RWPE1 (cell line): ENCODE results near the gene GAPT.
A peak's percentile ranks its signal among the peaks of the same experiment; 100 is the strongest.

Experiments used
- CTCF ChIA-PET: fragments of 350-600 bp; sonication (Branson Sonifier 250); formaldehyde crosslinking; extraction: SDS; loops from one replicate; lab custom pipeline; 2021; lab: Yijun Ruan, JAX
- POLR2A ChIA-PET: fragments of 400-600 bp; formaldehyde crosslinking; extraction: SDS; loops from one replicate; lab custom pipeline; 2020; ENCODE audit warnings: antibody characterized with exemption; ENCODE audit not compliant: low non-redundant PET; lab: Yijun Ruan, JAX
- DNase-seq: peaks from one replicate; pipeline ENCODE4 v3.0.0; 2012; ENCODE audit warnings: low spot score
- H3K27ac ChIP-seq: fragments of 450-650 bp; 2 replicates; pipeline ENCODE4 v1.5.1; 2017
- TF ChIP-seq, protein P1 (sequence below): fragments of 450-650 bp; conservative IDR thresholded peaks from 2 replicates; pipeline ENCODE4 v1.5.1; 2017; ENCODE audit warnings: low read depth, mild to moderate bottlenecking

Gene GAPT

DNA sequence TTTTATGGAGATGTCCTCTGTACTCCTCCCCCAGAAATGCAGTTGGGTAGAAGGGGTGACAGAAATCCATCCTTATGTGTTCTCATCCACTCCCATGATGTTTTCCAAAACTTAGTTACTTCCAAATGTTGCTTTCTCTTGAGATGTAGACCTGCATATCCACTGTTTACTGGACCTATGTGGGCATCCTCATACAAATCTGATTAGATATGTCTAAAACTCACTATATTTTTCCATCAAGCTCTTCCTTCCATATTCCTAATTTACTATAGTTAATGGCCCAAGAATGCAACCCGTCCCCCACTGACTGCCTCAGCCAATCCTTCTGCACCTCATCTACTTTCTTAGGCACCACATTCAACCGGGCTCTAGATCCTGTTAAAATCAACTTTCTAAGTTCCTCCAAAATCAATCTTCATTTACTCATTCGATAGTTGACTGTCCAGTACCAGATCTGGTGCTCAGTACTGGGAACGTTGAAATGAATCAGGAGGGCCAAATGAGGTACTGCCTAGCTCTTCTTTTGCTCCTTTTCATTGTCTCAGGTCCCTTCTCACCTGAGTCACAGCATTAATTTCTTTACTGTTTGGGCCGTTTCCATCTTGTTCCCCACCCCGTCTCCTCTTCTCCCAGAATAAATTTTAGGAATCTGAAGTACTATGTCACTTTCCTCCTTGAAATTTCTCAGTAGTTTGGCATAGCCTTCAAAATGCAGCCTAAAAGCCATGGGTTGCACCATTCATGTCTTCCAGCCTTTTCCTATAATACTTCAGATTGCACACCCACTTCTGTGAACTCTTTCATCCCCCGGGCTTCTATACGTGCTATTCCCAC is 39.3 kb upstream of the GAPT start:
- TF ChIP-seq, protein P1, sequence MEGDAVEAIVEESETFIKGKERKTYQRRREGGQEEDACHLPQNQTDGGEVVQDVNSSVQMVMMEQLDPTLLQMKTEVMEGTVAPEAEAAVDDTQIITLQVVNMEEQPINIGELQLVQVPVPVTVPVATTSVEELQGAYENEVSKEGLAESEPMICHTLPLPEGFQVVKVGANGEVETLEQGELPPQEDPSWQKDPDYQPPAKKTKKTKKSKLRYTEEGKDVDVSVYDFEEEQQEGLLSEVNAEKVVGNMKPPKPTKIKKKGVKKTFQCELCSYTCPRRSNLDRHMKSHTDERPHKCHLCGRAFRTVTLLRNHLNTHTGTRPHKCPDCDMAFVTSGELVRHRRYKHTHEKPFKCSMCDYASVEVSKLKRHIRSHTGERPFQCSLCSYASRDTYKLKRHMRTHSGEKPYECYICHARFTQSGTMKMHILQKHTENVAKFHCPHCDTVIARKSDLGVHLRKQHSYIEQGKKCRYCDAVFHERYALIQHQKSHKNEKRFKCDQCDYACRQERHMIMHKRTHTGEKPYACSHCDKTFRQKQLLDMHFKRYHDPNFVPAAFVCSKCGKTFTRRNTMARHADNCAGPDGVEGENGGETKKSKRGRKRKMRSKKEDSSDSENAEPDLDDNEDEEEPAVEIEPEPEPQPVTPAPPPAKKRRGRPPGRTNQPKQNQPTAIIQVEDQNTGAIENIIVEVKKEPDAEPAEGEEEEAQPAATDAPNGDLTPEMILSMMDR: no peak
- ChIA-PET CTCF (no interaction called here), POLR2A (interaction anchor here (0.5 kb wide), 1 partner anchor 971 kb away, joined by 3 read pairs; no protein-coding TSS in a partner anchor)
- H3K27ac ChIP-seq: peak overlapping the region; percentile 68
- no peak for DNase-seq

DNA sequence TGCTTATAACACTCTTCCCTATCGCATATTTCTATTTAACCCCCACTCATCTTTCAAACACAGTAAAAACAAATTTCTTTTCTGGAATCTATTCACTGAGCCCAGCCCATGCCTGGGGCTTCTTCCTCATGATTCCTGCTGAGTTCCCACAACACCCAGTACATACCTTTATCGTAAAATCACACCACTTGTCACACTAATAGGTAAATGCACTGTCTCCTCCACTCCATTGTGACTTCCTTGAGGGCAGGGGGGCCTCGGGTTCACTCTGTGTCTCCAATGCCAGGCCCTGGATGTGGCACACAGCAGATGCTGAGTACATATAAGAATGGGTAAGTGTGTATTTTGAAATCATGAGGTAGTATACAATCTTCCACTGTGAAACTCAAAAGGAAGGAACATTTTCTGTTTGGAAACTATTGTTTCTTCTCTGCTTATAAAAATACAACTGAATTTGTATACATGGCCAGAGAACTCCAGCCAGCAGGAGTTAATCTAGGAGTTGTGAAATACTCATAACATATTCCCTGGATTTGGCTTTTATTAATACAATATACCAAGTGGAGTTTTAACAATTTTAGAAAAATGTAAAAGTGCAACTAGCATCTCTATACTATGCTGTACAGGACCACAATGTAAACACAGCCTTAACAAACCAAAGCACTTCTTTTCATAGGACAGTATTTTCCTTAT is 38.5 kb upstream of the GAPT start:
- no peak for DNase-seq
- ChIA-PET POLR2A (no interaction called here), CTCF (interaction anchor here (1.0 kb wide), 1 partner anchor 565 kb away, joined by 4 read pairs; no protein-coding TSS in a partner anchor)
- TF ChIP-seq, protein P1: no peak
- peak overlapping the region; percentile 68 for H3K27ac ChIP-seq

DNA sequence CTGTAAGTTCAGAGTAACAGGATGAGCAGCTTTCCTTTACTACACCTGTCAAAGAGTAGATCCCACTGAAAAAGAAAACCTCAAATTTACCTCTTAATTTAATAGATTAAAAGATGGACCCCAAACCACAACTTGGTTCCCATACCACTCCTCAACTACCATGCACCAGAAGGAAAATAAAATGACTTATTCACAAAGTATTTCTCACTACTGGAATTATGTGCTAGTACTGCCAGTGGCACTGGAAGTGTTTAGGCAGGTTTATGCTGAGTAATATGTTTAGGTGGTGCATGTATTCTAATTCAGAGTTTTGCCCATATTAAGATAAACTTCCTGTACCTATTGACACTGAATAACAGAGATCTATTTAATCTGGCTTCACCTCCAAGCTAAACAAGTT is 37.9 kb upstream of the GAPT start:
- CTCF ChIA-PET: interaction anchor here (1.0 kb wide), 1 partner anchor 566 kb away, joined by 4 read pairs; no protein-coding TSS in a partner anchor
- TF ChIP-seq, protein P1: no peak
- POLR2A ChIA-PET: no interaction called here
- no peak overlapping the region for H3K27ac ChIP-seq
- no peak for DNase-seq

DNA sequence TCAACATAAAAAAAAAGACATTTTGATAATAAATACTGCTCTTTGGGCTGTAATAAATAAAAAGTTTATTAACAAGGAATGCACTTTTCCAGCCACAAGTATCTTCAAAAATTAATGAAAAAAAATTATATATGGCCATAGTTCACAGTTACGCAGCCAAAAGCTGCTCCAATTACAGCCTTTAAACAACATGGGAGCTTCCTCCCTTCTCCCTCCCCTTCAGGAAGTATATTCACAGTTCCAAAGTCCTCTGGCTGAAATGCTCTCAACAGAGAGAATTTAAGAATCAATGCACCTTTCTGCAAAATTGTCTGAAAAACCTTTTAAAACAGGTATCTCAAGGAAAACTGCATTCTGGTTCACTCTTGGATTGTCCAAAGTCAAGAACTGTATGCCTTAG is 37.2 kb upstream of the GAPT start:
- ChIA-PET CTCF (interaction anchor here (0.7 kb wide), 1 partner anchor 736 kb away, joined by 3 read pairs; no protein-coding TSS in a partner anchor), POLR2A (no interaction called here)
- no peak overlapping the region for H3K27ac ChIP-seq
- DNase-seq: no peak
- TF ChIP-seq, protein P1: no peak

DNA sequence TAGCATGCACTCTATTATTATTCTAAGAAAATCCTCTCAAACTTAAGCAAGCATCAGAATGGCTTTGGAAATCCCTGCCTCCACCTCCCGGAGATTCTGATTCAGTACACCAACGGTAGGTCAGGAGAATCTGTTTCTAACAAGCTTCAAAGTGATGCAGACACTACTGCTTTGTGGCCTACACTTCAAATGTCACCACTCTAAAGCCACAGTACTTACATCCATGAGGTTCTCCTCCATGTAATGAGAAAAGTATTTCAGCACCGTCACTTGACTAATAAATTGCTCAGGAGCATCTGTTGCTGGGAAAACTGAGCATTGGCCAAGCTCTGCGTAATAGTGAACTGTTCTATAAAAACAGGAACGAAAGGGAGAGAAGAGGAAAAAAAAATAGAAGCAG is 36.2 kb upstream of the GAPT start:
- TF ChIP-seq, protein P1: no peak
- peak overlapping the region; percentile 67; the same call in 1 of the 2 replicates for H3K27ac ChIP-seq
- ChIA-PET CTCF (no interaction called here), POLR2A (no interaction called here)
- no peak for DNase-seq

DNA sequence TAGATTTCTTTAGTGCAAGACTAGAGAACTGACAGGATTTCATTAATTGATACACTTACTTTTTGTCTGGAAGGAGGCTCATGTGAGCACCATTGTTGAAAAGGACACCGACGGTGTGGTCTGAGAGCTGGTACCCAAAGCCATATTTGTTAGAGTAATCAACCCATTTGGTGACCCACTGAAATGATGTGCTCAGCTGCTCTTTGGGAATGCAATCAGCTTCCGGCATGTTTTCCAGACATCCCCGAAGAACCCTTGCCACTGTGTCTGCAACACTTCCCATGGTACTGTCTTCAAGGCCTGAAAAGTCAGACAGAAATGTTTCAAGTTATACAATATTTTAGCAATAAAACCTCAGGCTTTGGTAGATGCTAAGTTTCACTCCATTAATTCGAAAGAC is 35.8 kb upstream of the GAPT start:
- peak overlapping the region; percentile 67; the same call in 1 of the 2 replicates for H3K27ac ChIP-seq
- POLR2A ChIA-PET: no interaction called here
- TF ChIP-seq, protein P1: no peak
- no peak for DNase-seq
- CTCF ChIA-PET: no interaction called here
